SK-N-SH treated with all-trans-retinoic acid at 6 μM for 48 hours (cell line): ENCODE measurements around the gene HNRNPUL1.

Experiments
- GLIS3 ChIP-seq: fragments of 250-450 bp; sonication (Bioruptor Pico); IDR thresholded peaks from 2 replicates; pipeline ENCODE4 v1.5.0; 2020; ENCODE audit warnings: mild to moderate bottlenecking, moderate library complexity
- TOX ChIP-seq: fragments of 250-450 bp; sonication (Bioruptor Pico); IDR thresholded peaks from 2 replicates; pipeline ENCODE4 v1.8.0; 2021; ENCODE audit warnings: mild to moderate bottlenecking, moderate library complexity, borderline replicate concordance
- TSHZ2 ChIP-seq: fragments of 250-450 bp; sonication (Bioruptor Pico); IDR thresholded peaks from 2 replicates; pipeline ENCODE4 v1.5.0; 2020; ENCODE audit warnings: mild to moderate bottlenecking, moderate library complexity
- ZFP3 ChIP-seq: fragments of 250-450 bp; sonication (Bioruptor Pico); IDR thresholded peaks from 2 replicates; pipeline ENCODE4 v1.5.0; 2020; ENCODE audit warnings: mild to moderate bottlenecking, moderate library complexity
- ZFP30 ChIP-seq: fragments of 450-650 bp; formaldehyde crosslinking; IDR thresholded peaks from 2 replicates; pipeline ENCODE4 v1.5.0; 2022; ENCODE audit warnings: mild to moderate bottlenecking, moderate library complexity
- ZNF8 ChIP-seq: fragments of 450-650 bp; formaldehyde crosslinking; IDR thresholded peaks from 2 replicates; pipeline ENCODE4 v1.5.0; 2020; ENCODE audit warnings: mild to moderate bottlenecking, moderate library complexity
- TF ChIP-seq, protein P1 (sequence below): fragments of 250-450 bp; sonication (Bioruptor Pico); IDR thresholded peaks from 2 replicates; pipeline ENCODE4 v1.8.0; 2020; ENCODE audit warnings: mild to moderate bottlenecking, moderate library complexity, borderline replicate concordance

GRCh38 chr19:41245843-41246242 lies 18.3 kb upstream of the HNRNPUL1 start:
- TF ChIP-seq GLIS3 (CRISPR knock-in tag) (no peak), ZFP3 (CRISPR knock-in tag) (no peak), TSHZ2 (CRISPR knock-in tag) (no peak), TOX (CRISPR knock-in tag) (no peak), ZNF8 (CRISPR knock-in tag) (no peak), ZFP30 (CRISPR knock-in tag) (no peak)
- TF ChIP-seq, protein P1, sequence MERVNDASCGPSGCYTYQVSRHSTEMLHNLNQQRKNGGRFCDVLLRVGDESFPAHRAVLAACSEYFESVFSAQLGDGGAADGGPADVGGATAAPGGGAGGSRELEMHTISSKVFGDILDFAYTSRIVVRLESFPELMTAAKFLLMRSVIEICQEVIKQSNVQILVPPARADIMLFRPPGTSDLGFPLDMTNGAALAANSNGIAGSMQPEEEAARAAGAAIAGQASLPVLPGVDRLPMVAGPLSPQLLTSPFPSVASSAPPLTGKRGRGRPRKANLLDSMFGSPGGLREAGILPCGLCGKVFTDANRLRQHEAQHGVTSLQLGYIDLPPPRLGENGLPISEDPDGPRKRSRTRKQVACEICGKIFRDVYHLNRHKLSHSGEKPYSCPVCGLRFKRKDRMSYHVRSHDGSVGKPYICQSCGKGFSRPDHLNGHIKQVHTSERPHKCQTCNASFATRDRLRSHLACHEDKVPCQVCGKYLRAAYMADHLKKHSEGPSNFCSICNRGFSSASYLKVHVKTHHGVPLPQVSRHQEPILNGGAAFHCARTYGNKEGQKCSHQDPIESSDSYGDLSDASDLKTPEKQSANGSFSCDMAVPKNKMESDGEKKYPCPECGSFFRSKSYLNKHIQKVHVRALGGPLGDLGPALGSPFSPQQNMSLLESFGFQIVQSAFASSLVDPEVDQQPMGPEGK (CRISPR knock-in tag): no peak
